PC-3 (cell line): ENCODE measurements around the gene GPR146. TPM values are rescaled to one million over a fixed set of nuclear protein-coding genes. Genes with fewer than 3 reads are reported as not detected.

Experiments
- ATAC-seq: fragments of 200-7000 bp; cut with Tn5 transposase; 2 replicates; pipeline ENCODE4 v1.9.1; 2020; ENCODE audit warnings: mild to moderate bottlenecking, moderate library complexity
- BruUV-seq: library from RNA; stranded (reverse); fragments of 400-500 nt; replicated peaks from 2 replicates; lab custom pipeline; 2021; lab: Mats Ljungman, UMichigan
- CTCF ChIA-PET: fragments of 300-600 bp; sonication (Branson Sonifier 250); formaldehyde crosslinking; loops from one replicate; lab custom pipeline; 2022; ENCODE audit warnings: antibody characterized with exemption; lab: Charles Lee
- POLR2A ChIA-PET: fragments of 300-600 bp; sonication (Branson Sonifier 250); formaldehyde crosslinking; loops from one replicate; lab custom pipeline; 2022; ENCODE audit warnings: antibody characterized with exemption; ENCODE audit not compliant: unreplicated experiment; lab: Charles Lee
- DNase-seq: peaks from one replicate; pipeline ENCODE4 v3.0.0-alpha.2; 2015
- H2AFZ ChIP-seq: fragments of 300-600 bp; sonication (generic); 2 replicates; pipeline ENCODE4 v1.6.0; 2016; ENCODE audit warnings: antibody characterized with exemption, low read length
- H3F3A ChIP-seq: fragments of 300-600 bp; sonication (generic); one replicate; pipeline ENCODE4 v1.6.0; 2017; ENCODE audit warnings: antibody characterized with exemption, low read length, control low read depth, mild to moderate bottlenecking; ENCODE audit not compliant: unreplicated experiment
- H3K27ac ChIP-seq: fragments of 300-600 bp; sonication (generic); 2 replicates; pipeline ENCODE4 v1.5.1; 2016; ENCODE audit warnings: mild to moderate bottlenecking, low read length
- H3K27me3 ChIP-seq: fragments of 300-600 bp; sonication (generic); 2 replicates; pipeline ENCODE4 v1.6.1; 2016; ENCODE audit warnings: low read length, mixed read lengths
- H3K36me3 ChIP-seq: fragments of 300-600 bp; sonication (generic); 2 replicates; pipeline ENCODE4 v1.6.1; 2016; ENCODE audit warnings: low read depth, mixed run types, low read length, mixed read lengths
- H3K4me1 ChIP-seq: fragments of 300-600 bp; sonication (generic); 2 replicates; pipeline ENCODE4 v1.5.1; 2016; ENCODE audit warnings: low read length; ENCODE audit not compliant: insufficient read depth
- H3K4me2 ChIP-seq: fragments of 300-600 bp; sonication (generic); 2 replicates; pipeline ENCODE4 v1.6.0; 2016; ENCODE audit warnings: low read length
- H3K4me3 ChIP-seq: fragments of 300-600 bp; sonication (generic); 2 replicates; pipeline ENCODE4 v1.5.1; 2016; ENCODE audit warnings: mild to moderate bottlenecking, low read length, mixed read lengths
- H3K79me2 ChIP-seq: fragments of 300-600 bp; sonication (generic); 2 replicates; pipeline ENCODE4 v1.6.1; 2017; ENCODE audit warnings: low read length, mixed read lengths
- H3K9ac ChIP-seq: fragments of 300-600 bp; sonication (generic); 2 replicates; pipeline ENCODE4 v1.6.0; 2016; ENCODE audit warnings: mild to moderate bottlenecking, low read length
- H3K9me2 ChIP-seq: fragments of 300-600 bp; sonication (generic); replicated peaks from 2 replicates; pipeline ENCODE4 v1.6.1; 2016; ENCODE audit warnings: mixed run types, low read length, mixed read lengths
- H3K9me3 ChIP-seq: fragments of 300-600 bp; sonication (generic); 2 replicates; pipeline ENCODE4 v1.6.1; 2016; ENCODE audit warnings: low read length, mixed read lengths
- H4K20me1 ChIP-seq: fragments of 300-600 bp; sonication (generic); 2 replicates; pipeline ENCODE4 v1.6.1; 2016; ENCODE audit warnings: low read length, mixed read lengths
- EZH2 ChIP-seq: fragments of 300-600 bp; sonication (generic); IDR thresholded peaks from one replicate; pipeline ENCODE4 v1.6.1; 2017; ENCODE audit warnings: antibody characterized with exemption, mild to moderate bottlenecking, low read length; ENCODE audit not compliant: unreplicated experiment
- EZH2phosphoT487 ChIP-seq: fragments of 300-600 bp; sonication (generic); IDR thresholded peaks from 2 replicates; pipeline ENCODE4 v1.6.1; 2018; ENCODE audit warnings: mild to moderate bottlenecking, antibody characterized with exemption, low read length, borderline replicate concordance
- intact Hi-C: fragments of 100-400 bp; cut with micrococcal nuclease; formaldehyde crosslinking; loops from 2 replicates; pipeline ENCODE4 v1.9.0; 2023
- total RNA-seq: library from RNA; depleted of rRNA; stranded (reverse); fragments of >200 nt; gene quantifications from 2 replicates; pipeline ENCODE4 v1.2.3, GENCODE V29; 2014
- TF ChIP-seq, protein P1 (sequence below): fragments of 300-600 bp; sonication (generic); conservative IDR thresholded peaks from 2 replicates; pipeline ENCODE4 v1.5.1; 2017; ENCODE audit warnings: antibody characterized with exemption, low read depth, mild to moderate bottlenecking, low read length

GPR146 gene
- total RNA-seq, 1 experiment from 2014 or later, result 2.7 TPM

DNA sequence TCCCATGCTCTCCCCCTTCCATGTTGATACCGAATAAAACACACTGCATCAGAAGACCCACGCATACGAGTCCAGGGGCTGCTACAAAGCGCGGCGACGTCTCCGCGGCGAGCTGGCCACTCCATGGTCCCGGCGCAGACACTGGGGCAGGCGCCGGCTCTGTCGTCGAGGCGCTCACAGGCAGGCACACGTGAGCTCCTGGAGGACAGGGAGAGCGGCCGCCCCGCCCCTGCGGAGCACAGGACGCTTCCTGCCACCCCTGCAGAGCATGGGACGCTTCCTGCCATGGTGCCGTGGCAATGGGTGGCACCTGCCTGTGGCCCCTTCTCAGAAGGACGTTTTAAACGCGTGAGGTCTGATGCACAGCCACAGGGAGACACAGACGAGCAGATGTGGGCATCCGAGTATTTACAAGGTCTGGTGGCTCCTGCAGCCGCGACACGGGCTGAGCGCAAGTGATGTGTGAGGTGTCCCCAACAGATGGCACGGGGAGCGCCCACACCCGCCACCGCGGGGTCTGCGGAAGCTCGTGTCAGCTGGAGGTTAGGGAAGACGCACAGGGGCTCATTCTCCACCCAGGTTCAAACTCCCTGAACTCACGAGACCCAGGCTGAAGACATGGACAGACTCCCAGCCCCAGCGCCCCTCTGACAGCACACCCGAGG, 21.4 kb upstream of the GPR146 start:
- Histone ChIP-seq H3K9me2 (no peaks in the 10 kb centered on the region), H3K27me3 (no peaks in the 10 kb centered on the region), H3K79me2 (peaks cover 52% of the 10 kb centered on the region), H3K9me3 (no peaks in the 10 kb centered on the region), H3K36me3 (peaks cover 7% of the 10 kb centered on the region; the same call in 1 of the 2 replicates), H3K27ac (no peak overlapping the region), H3K4me3 (no peak overlapping the region), H3K4me2 (no peak overlapping the region), H3K4me1 (0 out of 2 replicates have a peak, but pooled peaks cover 4% of the 10 kb centered on the region), H3K9ac (no peak overlapping the region), H4K20me1 (peaks cover 20% of the 10 kb centered on the region), H2AFZ (no peak overlapping the region), H3F3A (no peaks in the 10 kb centered on the region)
- BruUV-seq, result no TSS peak
- TF ChIP-seq, protein P1, sequence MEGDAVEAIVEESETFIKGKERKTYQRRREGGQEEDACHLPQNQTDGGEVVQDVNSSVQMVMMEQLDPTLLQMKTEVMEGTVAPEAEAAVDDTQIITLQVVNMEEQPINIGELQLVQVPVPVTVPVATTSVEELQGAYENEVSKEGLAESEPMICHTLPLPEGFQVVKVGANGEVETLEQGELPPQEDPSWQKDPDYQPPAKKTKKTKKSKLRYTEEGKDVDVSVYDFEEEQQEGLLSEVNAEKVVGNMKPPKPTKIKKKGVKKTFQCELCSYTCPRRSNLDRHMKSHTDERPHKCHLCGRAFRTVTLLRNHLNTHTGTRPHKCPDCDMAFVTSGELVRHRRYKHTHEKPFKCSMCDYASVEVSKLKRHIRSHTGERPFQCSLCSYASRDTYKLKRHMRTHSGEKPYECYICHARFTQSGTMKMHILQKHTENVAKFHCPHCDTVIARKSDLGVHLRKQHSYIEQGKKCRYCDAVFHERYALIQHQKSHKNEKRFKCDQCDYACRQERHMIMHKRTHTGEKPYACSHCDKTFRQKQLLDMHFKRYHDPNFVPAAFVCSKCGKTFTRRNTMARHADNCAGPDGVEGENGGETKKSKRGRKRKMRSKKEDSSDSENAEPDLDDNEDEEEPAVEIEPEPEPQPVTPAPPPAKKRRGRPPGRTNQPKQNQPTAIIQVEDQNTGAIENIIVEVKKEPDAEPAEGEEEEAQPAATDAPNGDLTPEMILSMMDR, result no peak
- TF ChIP-seq EZH2 (no peak), EZH2phosphoT487 (no peak)
- CTCF ChIA-PET, result no interaction called here
- POLR2A ChIA-PET, result no interaction called here
- no peak for ATAC-seq
- intact Hi-C loops, result no loop called here
- DNase-seq, result no peak

DNA sequence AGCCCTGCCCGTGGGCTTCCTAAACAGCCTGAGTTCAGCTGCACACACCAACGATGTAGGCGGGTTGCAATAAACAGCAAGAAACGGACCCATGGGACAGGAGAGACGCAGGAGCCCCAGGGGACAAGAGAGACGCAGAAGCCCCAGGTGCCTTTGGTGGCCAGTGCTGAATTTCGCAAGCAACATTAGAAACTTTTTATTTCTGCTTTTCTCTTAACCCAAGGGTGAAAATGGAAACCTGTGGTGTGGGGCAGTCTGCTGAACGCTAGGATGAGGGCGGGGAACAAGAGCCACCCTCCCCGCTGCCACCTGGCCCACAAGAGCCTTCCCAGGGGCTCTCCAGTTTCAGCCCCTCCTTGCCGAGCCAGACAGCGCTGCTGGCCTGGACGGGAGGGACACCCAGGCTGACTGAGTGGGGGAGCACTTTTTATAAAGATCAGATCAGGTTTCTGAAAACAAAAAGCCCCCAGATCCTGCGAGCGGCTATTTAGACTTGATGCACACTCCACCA, 20.0 kb upstream of the GPR146 start:
- no peak for ATAC-seq
- Histone ChIP-seq H3K27me3 (no peaks in the 10 kb centered on the region), H3K9me2 (no peaks in the 10 kb centered on the region), H3K4me1 (peaks cover 13% of the 10 kb centered on the region), H3K9ac (no peak overlapping the region), H3K4me3 (no peak overlapping the region), H3K4me2 (no peak overlapping the region), H3K9me3 (no peaks in the 10 kb centered on the region), H2AFZ (no peak overlapping the region), H3K36me3 (peaks cover 7% of the 10 kb centered on the region; the same call in 1 of the 2 replicates), H3K27ac (no peak overlapping the region), H3K79me2 (peaks cover 54% of the 10 kb centered on the region), H3F3A (no peaks in the 10 kb centered on the region), H4K20me1 (peaks cover 20% of the 10 kb centered on the region)
- BruUV-seq, result no TSS peak
- TF ChIP-seq, protein P1, result no peak
- no peak for TF ChIP-seq EZH2
- no peak for TF ChIP-seq EZH2phosphoT487
- ChIA-PET CTCF (no interaction called here), POLR2A (no interaction called here)
- DNase-seq, result no peak
- intact Hi-C loops, result no loop called here
